Dendritic cell treated with granulocyte-macrophage colony-stimulating factor and Interleukin-4, amounts not matched to agents 40 ng/mL and 50 ng/mL, for 4 days (primary cell): ENCODE measurements around the gene MRPL53.

ENCODE experiments used
- H3K27ac Mint-ChIP-seq: one replicate; pipeline ENCODE4 v1.8.0; 2022; ENCODE audit warnings: mild to moderate bottlenecking, mixed read lengths
- H3K27me3 Mint-ChIP-seq: one replicate; pipeline ENCODE4 v1.8.0; 2022; ENCODE audit warnings: mild to moderate bottlenecking, mixed read lengths
- H3K36me3 Mint-ChIP-seq: one replicate; pipeline ENCODE4 v1.8.0; 2022; ENCODE audit warnings: low read depth, mixed read lengths
- H3K4me1 Mint-ChIP-seq: one replicate; pipeline ENCODE4 v1.8.0; 2022; ENCODE audit warnings: low read depth, mixed read lengths
- H3K4me3 Mint-ChIP-seq: one replicate; pipeline ENCODE4 v1.8.0; 2022; ENCODE audit warnings: mild to moderate bottlenecking, moderate library complexity, mixed read lengths
- H3K9me3 Mint-ChIP-seq: one replicate; pipeline ENCODE4 v1.8.0; 2022; ENCODE audit warnings: mixed read lengths
- intact Hi-C: fragments of 100-400 bp; cut with micrococcal nuclease; formaldehyde crosslinking; loops from one replicate; pipeline ENCODE4 v1.15.0; 2022

The MRPL53 gene

GRCh38 chr2:74507145-74507925 is 34.9 kb upstream of the MRPL53 start, which contains the start of gene PCGF1:
PCGF1 (minus strand) TSS chr2:74507695; CDS start chr2:74507668, 27 bp downstream.
- Mint-ChIP-seq H3K36me3 (peaks cover 55% of the 10 kb centered on the region), H3K4me1 (peaks cover 55% of the 10 kb centered on the region), H3K27ac (peak within 1 kb of the TSS; percentile 95), H3K27me3 (peaks cover 42% of the 10 kb centered on the region), H3K4me3 (peak within 1 kb of the TSS; percentile 89), H3K9me3 (no peaks in the 10 kb centered on the region)
- intact Hi-C loops, result loop anchor here (1.0 to 2.0 kb wide), 2 partner anchors 22 to 53 kb away; partner anchors contain the start of genes AUP1, HTRA2 and INO80B

GRCh38 chr2:74505448-74506246 is 33.2 kb upstream of the MRPL53 start:
- Mint-ChIP-seq H3K4me1 (peaks cover 67% of the 10 kb centered on the region), H3K27me3 (peaks cover 42% of the 10 kb centered on the region), H3K4me3 (peak overlapping the region; percentile 31), H3K36me3 (peaks cover 55% of the 10 kb centered on the region), H3K27ac (peak overlapping the region; percentile 94), H3K9me3 (no peaks in the 10 kb centered on the region)
- intact Hi-C loops, result loop anchor here (2.0 kb wide), 1 partner anchor 51 kb away; the partner anchor contains the start of gene INO80B

GRCh38 chr2:74504591-74504990 is 32.1 kb upstream of the MRPL53 start:
- peak overlapping the region; percentile 94 for H3K27ac Mint-ChIP-seq
- peaks cover 73% of the 10 kb centered on the region for H3K4me1 Mint-ChIP-seq
- H3K27me3 Mint-ChIP-seq, result peaks cover 42% of the 10 kb centered on the region
- H3K9me3 Mint-ChIP-seq, result no peaks in the 10 kb centered on the region
- H3K36me3 Mint-ChIP-seq, result peaks cover 55% of the 10 kb centered on the region
- intact Hi-C loops, result no loop called here
- H3K4me3 Mint-ChIP-seq, result peak overlapping the region; percentile 87

- H3K9me3 Mint-ChIP-seq, result no peaks in the 10 kb centered on the region
- peaks cover 81% of the 10 kb centered on the region for H3K4me1 Mint-ChIP-seq
- intact Hi-C loops, result no loop called here
- peak overlapping the region; percentile 87 for H3K4me3 Mint-ChIP-seq
- peaks cover 47% of the 10 kb centered on the region for H3K27me3 Mint-ChIP-seq
- peak overlapping the region; percentile 94 for H3K27ac Mint-ChIP-seq
- peaks cover 55% of the 10 kb centered on the region for H3K36me3 Mint-ChIP-seq
Observed at GRCh38 chr2:74503506-74504475, 31.3 kb upstream of the MRPL53 start.

- Mint-ChIP-seq H3K9me3 (no peaks in the 10 kb centered on the region), H3K27me3 (peaks cover 47% of the 10 kb centered on the region), H3K36me3 (peaks cover 54% of the 10 kb centered on the region), H3K4me3 (peak overlapping the region; percentile 87), H3K27ac (peak overlapping the region; percentile 94), H3K4me1 (peaks cover 82% of the 10 kb centered on the region)
- intact Hi-C loops, result no loop called here
Observed at GRCh38 chr2:74502720-74503505, 30.4 kb upstream of the MRPL53 start.

- Mint-ChIP-seq H3K27ac (peak overlapping the region; percentile 94), H3K36me3 (peaks cover 47% of the 10 kb centered on the region), H3K27me3 (peaks cover 52% of the 10 kb centered on the region), H3K4me1 (peaks cover 85% of the 10 kb centered on the region), H3K4me3 (peak overlapping the region; percentile 87), H3K9me3 (no peaks in the 10 kb centered on the region)
- intact Hi-C loops, result no loop called here
Observed at GRCh38 chr2:74502147-74502719, 29.8 kb upstream of the MRPL53 start.

GRCh38 chr2:74501335-74502071 is 29.0 kb upstream of the MRPL53 start:
- no peaks in the 10 kb centered on the region for H3K9me3 Mint-ChIP-seq
- peaks cover 80% of the 10 kb centered on the region for H3K4me1 Mint-ChIP-seq
- peaks cover 58% of the 10 kb centered on the region for H3K27me3 Mint-ChIP-seq
- H3K27ac Mint-ChIP-seq, result peak overlapping the region; percentile 94
- intact Hi-C loops, result no loop called here
- peak overlapping the region; percentile 87 for H3K4me3 Mint-ChIP-seq
- peaks cover 40% of the 10 kb centered on the region for H3K36me3 Mint-ChIP-seq

GRCh38 chr2:74500578-74500946 is 28.1 kb upstream of the MRPL53 start:
- Mint-ChIP-seq H3K9me3 (no peaks in the 10 kb centered on the region), H3K27ac (no peak overlapping the region), H3K4me3 (no peak overlapping the region), H3K4me1 (peaks cover 70% of the 10 kb centered on the region), H3K36me3 (peaks cover 32% of the 10 kb centered on the region), H3K27me3 (peaks cover 65% of the 10 kb centered on the region)
- intact Hi-C loops, result no loop called here

GRCh38 chr2:74499940-74500577 is 27.6 kb upstream of the MRPL53 start:
- Mint-ChIP-seq H3K27ac (no peak overlapping the region), H3K27me3 (peaks cover 67% of the 10 kb centered on the region), H3K36me3 (peaks cover 27% of the 10 kb centered on the region), H3K9me3 (no peaks in the 10 kb centered on the region), H3K4me1 (peaks cover 65% of the 10 kb centered on the region), H3K4me3 (peak overlapping the region; percentile 22)
- intact Hi-C loops, result loop anchor here (5.0 kb wide), 1 partner anchor 32 kb away; no protein-coding TSS in a partner anchor

- Mint-ChIP-seq H3K4me1 (peaks cover 59% of the 10 kb centered on the region), H3K9me3 (no peaks in the 10 kb centered on the region), H3K27ac (peak within 1 kb of the TSS; percentile 45), H3K36me3 (peaks cover 20% of the 10 kb centered on the region), H3K4me3 (peak within 1 kb of the TSS; percentile 69), H3K27me3 (peaks cover 67% of the 10 kb centered on the region)
- intact Hi-C loops, result loop anchor here (5.0 kb wide), 1 partner anchor 33 kb away; no protein-coding TSS in a partner anchor
Observed at GRCh38 chr2:74499267-74499939, 26.9 kb upstream of the MRPL53 start, which contains the start of gene LBX2. LBX2 (minus strand) TSS chr2:74499603; CDS start chr2:74499537, 66 bp downstream.
